ENCODE data around the gene PTPN1. TPM values are rescaled to one million over a fixed set of nuclear protein-coding genes. Genes with fewer than 3 reads are reported as not detected.

PTPN1 gene
- polyA plus RNA-seq, 3 donors: 12.4 to 21.4 (median 19.1) TPM

DNA sequence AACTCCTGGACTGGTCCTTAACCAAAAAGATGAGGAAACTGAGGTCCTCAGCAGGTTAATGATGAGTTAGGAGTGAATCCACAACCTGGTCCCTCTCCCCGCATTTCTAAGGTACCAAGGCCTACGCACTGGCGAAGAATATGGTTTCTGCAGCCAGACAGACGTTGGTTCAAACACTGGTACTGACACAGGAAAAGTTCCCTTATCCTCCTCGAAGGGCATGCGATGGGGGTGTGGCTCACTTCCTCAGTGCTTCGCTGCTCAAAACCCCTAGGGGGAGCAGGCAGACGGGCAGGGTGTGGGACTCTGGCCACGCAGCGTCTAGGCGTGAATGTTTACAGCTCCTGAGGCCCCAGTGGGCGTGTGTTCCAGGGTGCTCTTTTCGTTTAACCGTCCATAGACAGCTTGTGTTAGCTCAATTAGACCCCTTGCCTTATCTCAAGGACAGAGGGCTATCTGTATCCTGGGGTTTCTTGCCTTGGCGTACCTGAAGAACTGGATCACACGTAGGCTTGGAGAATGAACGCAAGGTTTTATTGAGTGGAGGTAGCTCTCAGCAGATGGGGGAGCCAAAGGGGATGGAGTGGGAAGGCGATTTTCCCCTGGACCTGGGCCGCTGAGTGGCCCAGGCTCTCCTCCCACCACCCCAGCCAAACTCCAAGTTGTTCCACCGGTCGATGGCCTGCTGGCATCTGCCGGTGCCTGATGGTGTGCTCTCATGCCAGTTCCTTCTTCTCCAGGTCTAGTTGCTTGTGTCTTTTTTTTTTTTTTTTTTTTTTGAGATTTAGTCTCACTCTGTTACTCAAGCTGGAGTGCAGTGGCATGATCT is 31.8 kb upstream of the PTPN1 start:
- TF ChIP-seq, protein P1, sequence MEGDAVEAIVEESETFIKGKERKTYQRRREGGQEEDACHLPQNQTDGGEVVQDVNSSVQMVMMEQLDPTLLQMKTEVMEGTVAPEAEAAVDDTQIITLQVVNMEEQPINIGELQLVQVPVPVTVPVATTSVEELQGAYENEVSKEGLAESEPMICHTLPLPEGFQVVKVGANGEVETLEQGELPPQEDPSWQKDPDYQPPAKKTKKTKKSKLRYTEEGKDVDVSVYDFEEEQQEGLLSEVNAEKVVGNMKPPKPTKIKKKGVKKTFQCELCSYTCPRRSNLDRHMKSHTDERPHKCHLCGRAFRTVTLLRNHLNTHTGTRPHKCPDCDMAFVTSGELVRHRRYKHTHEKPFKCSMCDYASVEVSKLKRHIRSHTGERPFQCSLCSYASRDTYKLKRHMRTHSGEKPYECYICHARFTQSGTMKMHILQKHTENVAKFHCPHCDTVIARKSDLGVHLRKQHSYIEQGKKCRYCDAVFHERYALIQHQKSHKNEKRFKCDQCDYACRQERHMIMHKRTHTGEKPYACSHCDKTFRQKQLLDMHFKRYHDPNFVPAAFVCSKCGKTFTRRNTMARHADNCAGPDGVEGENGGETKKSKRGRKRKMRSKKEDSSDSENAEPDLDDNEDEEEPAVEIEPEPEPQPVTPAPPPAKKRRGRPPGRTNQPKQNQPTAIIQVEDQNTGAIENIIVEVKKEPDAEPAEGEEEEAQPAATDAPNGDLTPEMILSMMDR (IDR thresholded peaks at IDR 0.05): peak; percentile 86
- Histone ChIP-seq H3K4me3 (replicated peaks in 1 of 3; ENCODE audit: low read depth in 2 of 3, low read length in 3 of 3) (no peak overlapping the region), H4K20me1 (ENCODE audit: insufficient read depth, low read length) (no peaks in the 10 kb centered on the region), H3K4me2 (replicated peaks; ENCODE audit: extremely low read depth, low read length, poor library complexity, severe bottlenecking) (no peak overlapping the region), H3K9me3 (replicated peaks in 1 of 2; ENCODE audit: control insufficient read depth in 1 of 2, insufficient read depth in 1 of 2, low read length in 2 of 2) (no peaks in the 10 kb centered on the region), H3K4me1 (ENCODE audit: control insufficient read depth in 1 of 2, insufficient read depth in 2 of 2, low read length in 2 of 2) (peaks cover 28 to 39% of the 10 kb centered on the region in 2 donors), H3K9ac (ENCODE audit: insufficient read depth, low read length, poor library complexity, severe bottlenecking) (no peak overlapping the region), H3K36me3 (replicated peaks in 1 of 2; ENCODE audit: control insufficient read depth in 1 of 2, insufficient read depth in 2 of 2, low read length in 2 of 2) (no peaks in the 10 kb centered on the region), H3K27me3 (ENCODE audit: control insufficient read depth in 2 of 2, insufficient read depth in 2 of 2, low read length in 2 of 2) (no peaks in the 10 kb centered on the region), H2AFZ (ENCODE audit: insufficient read depth, low read depth, low read length, poor library complexity, severe bottlenecking) (peak overlapping the region; percentile 38), H3K27ac (ENCODE audit: low read depth in 1 of 2, low read length in 2 of 2) (no peak overlapping the region), H3K79me2 (ENCODE audit: insufficient read depth, low read length) (no peaks in the 10 kb centered on the region)
- Mint-ChIP-seq H3K27me3 (ENCODE audit: low read depth in 3 of 3) (no peaks in the 10 kb centered on the region), H3K9me3 (peaks cover 0 to 3% (median 0%) of the 10 kb centered on the region in 7 donors), H3K4me3 (peak overlapping the region in 1 of 2 donors; percentile 48), H3K27ac (peak overlapping the region in 4 of 7 donors; percentile 45 to 77 (median 57)), H3K4me1 (peaks cover 41% of the 10 kb centered on the region), H3K36me3 (no peaks in the 10 kb centered on the region)
- intact Hi-C loops (cut with micrococcal nuclease): loop anchor here (2.0 to 10.0 kb wide), 4 partner anchors 46 to 364 kb away; partner anchors contain the start of gene UBE2V1 (in 1 of the 2)
- 13% methylated on average over 13 of the region's 22 CpGs for WGBS (ENCODE audit: insufficient coverage)
- peak; percentile 81 to 88 (median 84) for DNase-seq

DNA sequence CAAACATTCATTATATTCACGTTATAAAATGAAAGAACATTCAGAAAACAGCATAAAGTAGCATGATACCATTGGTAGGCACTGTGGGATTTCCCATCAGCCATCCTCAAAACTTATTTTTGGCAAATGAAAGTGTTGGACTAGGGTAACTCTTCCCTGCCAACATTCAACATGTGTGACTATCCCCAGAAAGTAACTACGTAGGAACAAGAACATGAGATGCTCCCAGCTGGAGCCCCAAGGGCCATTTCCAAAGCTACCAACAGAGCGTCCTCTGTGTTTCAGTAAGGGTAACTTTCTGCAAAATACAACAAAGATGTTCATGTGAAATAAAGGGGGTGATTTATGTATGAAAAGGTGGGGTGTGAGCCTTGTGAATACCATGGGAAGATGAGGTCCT is 28.4 kb upstream of the PTPN1 start:
- DNase-seq: no peak
- Histone ChIP-seq H3K9me3 (replicated peaks in 1 of 2; ENCODE audit: control insufficient read depth in 1 of 2, insufficient read depth in 1 of 2, low read length in 2 of 2) (peaks cover 0 to 3% of the 10 kb centered on the region in 2 donors), H3K36me3 (replicated peaks in 1 of 2; ENCODE audit: control insufficient read depth in 1 of 2, insufficient read depth in 2 of 2, low read length in 2 of 2) (no peaks in the 10 kb centered on the region), H3K27ac (ENCODE audit: low read depth in 1 of 2, low read length in 2 of 2) (no peak overlapping the region), H4K20me1 (ENCODE audit: insufficient read depth, low read length) (no peaks in the 10 kb centered on the region), H2AFZ (ENCODE audit: insufficient read depth, low read depth, low read length, poor library complexity, severe bottlenecking) (no peak overlapping the region), H3K4me1 (ENCODE audit: control insufficient read depth in 1 of 2, insufficient read depth in 2 of 2, low read length in 2 of 2) (peaks cover 31 to 36% of the 10 kb centered on the region in 2 donors), H3K4me2 (replicated peaks; ENCODE audit: extremely low read depth, low read length, poor library complexity, severe bottlenecking) (no peak overlapping the region), H3K4me3 (replicated peaks in 1 of 3; ENCODE audit: low read depth in 2 of 3, low read length in 3 of 3) (no peak overlapping the region), H3K27me3 (ENCODE audit: control insufficient read depth in 2 of 2, insufficient read depth in 2 of 2, low read length in 2 of 2) (no peaks in the 10 kb centered on the region), H3K79me2 (ENCODE audit: insufficient read depth, low read length) (no peaks in the 10 kb centered on the region), H3K9ac (ENCODE audit: insufficient read depth, low read length, poor library complexity, severe bottlenecking) (no peak overlapping the region)
- intact Hi-C loops (cut with micrococcal nuclease): loop anchor here in 1 of 2 donors (2.0 kb wide), 1 partner anchor 35 kb away; no protein-coding TSS in a partner anchor
- Mint-ChIP-seq H3K4me3 (no peak overlapping the region), H3K27me3 (ENCODE audit: low read depth in 3 of 3) (no peaks in the 10 kb centered on the region), H3K4me1 (peaks cover 44% of the 10 kb centered on the region), H3K9me3 (peaks cover 0 to 4% (median 2%) of the 10 kb centered on the region in 7 donors), H3K36me3 (no peaks in the 10 kb centered on the region), H3K27ac (no peak overlapping the region)
- TF ChIP-seq, protein P1 (IDR thresholded peaks at IDR 0.05): no peak
- WGBS (ENCODE audit: insufficient coverage): no CpG with 5 or more reads among the region's 3 CpGs
